Activated naive CD8-positive, alpha-beta T cell (primary cell): ENCODE measurements around the gene KHK.

Experiments used
- H3K27ac Mint-ChIP-seq: one replicate; pipeline ENCODE4 v1.8.0; 2021; ENCODE audit warnings: mixed read lengths
- H3K27me3 Mint-ChIP-seq: one replicate; pipeline ENCODE4 v1.8.0; 2021; ENCODE audit warnings: mixed read lengths
- H3K36me3 Mint-ChIP-seq: one replicate; pipeline ENCODE4 v1.8.0; 2021; ENCODE audit warnings: mixed read lengths
- H3K4me1 Mint-ChIP-seq: one replicate; pipeline ENCODE4 v1.8.0; 2021; ENCODE audit warnings: low read depth, mixed read lengths
- H3K4me3 Mint-ChIP-seq: one replicate; pipeline ENCODE4 v1.8.0; 2021; ENCODE audit warnings: mild to moderate bottlenecking, mixed read lengths
- H3K9me3 Mint-ChIP-seq: one replicate; pipeline ENCODE4 v1.8.0; 2021; ENCODE audit warnings: low read depth, mixed read lengths

Gene KHK

DNA sequence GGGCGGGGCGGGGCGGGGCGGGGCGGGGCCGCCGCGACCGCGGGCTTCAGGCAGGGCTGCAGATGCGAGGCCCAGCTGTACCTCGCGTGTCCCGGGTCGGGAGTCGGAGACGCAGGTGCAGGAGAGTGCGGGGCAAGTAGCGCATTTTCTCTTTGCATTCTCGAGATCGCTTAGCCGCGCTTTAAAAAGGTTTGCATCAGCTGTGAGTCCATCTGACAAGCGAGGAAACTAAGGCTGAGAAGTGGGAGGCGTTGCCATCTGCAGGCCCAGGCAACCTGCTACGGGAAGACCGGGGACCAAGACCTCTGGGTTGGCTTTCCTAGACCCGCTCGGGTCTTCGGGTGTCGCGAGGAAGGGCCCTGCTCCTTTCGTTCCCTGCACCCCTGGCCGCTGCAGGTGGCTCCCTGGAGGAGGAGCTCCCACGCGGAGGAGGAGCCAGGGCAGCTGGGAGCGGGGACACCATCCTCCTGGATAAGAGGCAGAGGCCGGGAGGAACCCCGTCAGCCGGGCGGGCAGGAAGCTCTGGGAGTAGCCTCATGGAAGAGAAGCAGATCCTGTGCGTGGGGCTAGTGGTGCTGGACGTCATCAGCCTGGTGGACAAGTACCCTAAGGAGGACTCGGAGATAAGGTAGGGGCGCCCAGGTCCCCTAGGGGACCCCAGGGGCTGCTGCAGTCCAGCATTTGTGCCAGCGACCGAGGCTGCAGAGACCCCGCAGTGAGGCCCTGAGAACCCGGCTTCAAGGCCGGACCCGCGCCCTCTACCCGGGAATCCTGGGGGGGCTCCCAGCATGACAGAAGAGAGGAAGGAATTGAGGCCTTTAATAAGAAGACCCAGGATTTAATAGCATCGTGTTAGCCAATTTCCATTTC is at the start of gene KHK:
Gene KHK (plus strand): TSS at position 49 of the 870 bp plus-strand sequence. CDS start 488 bp downstream, at position 537.
- Mint-ChIP-seq H3K4me3 (peak within 1 kb of the TSS; percentile 89), H3K9me3 (no peaks in the 10 kb centered on the region), H3K27ac (peak within 1 kb of the TSS; percentile 66), H3K27me3 (no peaks in the 10 kb centered on the region), H3K4me1 (peaks cover 24% of the 10 kb centered on the region), H3K36me3 (no peaks in the 10 kb centered on the region)

- H3K9me3 Mint-ChIP-seq = no peaks in the 10 kb centered on the region
- H3K27me3 Mint-ChIP-seq = no peaks in the 10 kb centered on the region
- H3K36me3 Mint-ChIP-seq = no peaks in the 10 kb centered on the region
- no peak overlapping the region for H3K4me3 Mint-ChIP-seq
- peaks cover 17% of the 10 kb centered on the region for H3K4me1 Mint-ChIP-seq
- H3K27ac Mint-ChIP-seq = no peak overlapping the region
Observed at GRCh38 chr2:27038012-27038411, 48.6 kb upstream of the KHK start.

GRCh38 chr2:27038631-27039339 is 47.8 kb upstream of the KHK start:
- H3K4me3 Mint-ChIP-seq = no peak overlapping the region
- H3K4me1 Mint-ChIP-seq = peaks cover 11% of the 10 kb centered on the region
- H3K27me3 Mint-ChIP-seq = no peaks in the 10 kb centered on the region
- no peaks in the 10 kb centered on the region for H3K9me3 Mint-ChIP-seq
- no peaks in the 10 kb centered on the region for H3K36me3 Mint-ChIP-seq
- no peak overlapping the region for H3K27ac Mint-ChIP-seq

DNA sequence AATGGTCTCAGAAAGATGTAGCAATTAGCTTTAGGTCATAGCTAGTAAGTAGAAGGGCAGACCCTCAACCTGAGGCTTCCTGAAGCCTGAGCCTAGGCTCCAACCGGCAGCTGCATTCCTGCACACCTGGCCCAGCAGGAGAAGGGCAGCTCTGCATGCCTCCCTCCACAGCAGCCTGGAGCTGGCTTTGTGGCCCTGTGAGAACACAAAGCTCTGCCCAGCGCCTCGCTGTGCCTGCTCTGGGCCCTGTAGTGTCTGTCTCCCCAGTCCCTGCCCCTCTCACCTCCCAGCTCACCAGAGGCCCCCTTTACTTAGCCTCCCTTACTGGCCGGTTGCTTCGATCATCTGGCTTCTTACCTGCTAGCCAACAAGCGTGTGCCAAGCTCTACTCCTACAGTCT is 47.1 kb upstream of the KHK start:
- no peak overlapping the region for H3K27ac Mint-ChIP-seq

DNA sequence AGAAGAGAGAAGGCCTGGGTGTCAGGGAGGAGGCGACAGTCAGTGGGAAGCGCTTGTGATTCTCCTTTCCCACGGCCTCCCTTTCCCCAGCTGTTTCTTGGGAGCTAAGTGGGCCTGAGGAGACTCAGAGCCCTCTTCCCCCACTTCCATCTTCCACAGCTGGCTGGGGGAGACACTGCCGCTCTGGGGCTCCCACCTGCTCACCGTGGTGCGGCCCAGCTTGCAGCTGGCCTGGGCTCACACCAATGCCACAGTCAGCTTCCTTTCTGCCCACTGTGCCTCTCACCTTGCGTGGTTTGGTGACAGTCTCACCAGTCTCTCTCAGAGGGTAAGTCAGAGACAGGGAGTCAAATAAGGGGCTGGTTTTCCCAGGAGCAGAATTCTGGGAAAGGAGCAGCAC is 46.7 kb upstream of the KHK start:
- Mint-ChIP-seq H3K4me1 (peaks cover 2% of the 10 kb centered on the region), H3K4me3 (no peak overlapping the region), H3K36me3 (no peaks in the 10 kb centered on the region), H3K9me3 (no peaks in the 10 kb centered on the region), H3K27ac (no peak overlapping the region), H3K27me3 (no peaks in the 10 kb centered on the region)

More for the DNA sequence above, 47.1 kb upstream of the KHK start:
- Mint-ChIP-seq H3K9me3 (no peaks in the 10 kb centered on the region), H3K4me3 (no peak overlapping the region), H3K4me1 (peaks cover 4% of the 10 kb centered on the region), H3K27me3 (no peaks in the 10 kb centered on the region), H3K36me3 (no peaks in the 10 kb centered on the region)

- Mint-ChIP-seq H3K4me1 (no peaks in the 10 kb centered on the region), H3K9me3 (no peaks in the 10 kb centered on the region), H3K27ac (no peak overlapping the region), H3K36me3 (no peaks in the 10 kb centered on the region), H3K4me3 (no peak overlapping the region), H3K27me3 (no peaks in the 10 kb centered on the region)
Observed at GRCh38 chr2:27040282-27040681, 46.3 kb upstream of the KHK start.

DNA sequence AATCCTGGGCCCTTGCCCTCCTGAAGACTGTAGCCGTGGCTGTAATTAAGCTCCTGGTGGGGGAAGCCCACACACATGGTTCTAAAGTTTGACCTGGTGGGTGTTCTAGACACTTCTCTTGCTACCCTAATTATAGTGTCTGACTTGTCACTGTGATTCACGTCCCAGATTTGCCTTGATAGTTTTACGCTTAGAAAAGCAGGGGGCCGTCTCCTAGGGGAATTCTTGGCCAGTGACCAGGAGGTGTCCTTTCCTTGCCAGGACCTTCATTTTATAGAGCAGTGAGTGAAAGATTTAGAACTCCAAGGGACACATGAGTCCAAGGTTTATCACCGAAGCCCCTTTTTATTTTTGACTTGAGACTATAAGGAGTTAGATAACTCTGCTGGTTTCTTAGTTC is 44.8 kb upstream of the KHK start:
- Mint-ChIP-seq H3K9me3 (no peaks in the 10 kb centered on the region), H3K4me1 (no peaks in the 10 kb centered on the region), H3K27ac (no peak overlapping the region), H3K27me3 (no peaks in the 10 kb centered on the region), H3K4me3 (no peak overlapping the region), H3K36me3 (no peaks in the 10 kb centered on the region)

GRCh38 chr2:27042159-27042661 is 44.4 kb upstream of the KHK start:
- Mint-ChIP-seq H3K36me3 (no peaks in the 10 kb centered on the region), H3K4me3 (no peak overlapping the region)

GRCh38 chr2:27042985-27043634 is 43.5 kb upstream of the KHK start:
- no peaks in the 10 kb centered on the region for H3K27me3 Mint-ChIP-seq
- H3K36me3 Mint-ChIP-seq = no peaks in the 10 kb centered on the region
- no peaks in the 10 kb centered on the region for H3K9me3 Mint-ChIP-seq
- no peaks in the 10 kb centered on the region for H3K4me1 Mint-ChIP-seq
- H3K4me3 Mint-ChIP-seq = no peak overlapping the region
- no peak overlapping the region for H3K27ac Mint-ChIP-seq

More at GRCh38 chr2:27042159-27042661, 44.4 kb upstream of the KHK start:
- Mint-ChIP-seq H3K27me3 (no peaks in the 10 kb centered on the region), H3K9me3 (no peaks in the 10 kb centered on the region), H3K27ac (peak overlapping the region; percentile 47), H3K4me1 (no peaks in the 10 kb centered on the region)

DNA sequence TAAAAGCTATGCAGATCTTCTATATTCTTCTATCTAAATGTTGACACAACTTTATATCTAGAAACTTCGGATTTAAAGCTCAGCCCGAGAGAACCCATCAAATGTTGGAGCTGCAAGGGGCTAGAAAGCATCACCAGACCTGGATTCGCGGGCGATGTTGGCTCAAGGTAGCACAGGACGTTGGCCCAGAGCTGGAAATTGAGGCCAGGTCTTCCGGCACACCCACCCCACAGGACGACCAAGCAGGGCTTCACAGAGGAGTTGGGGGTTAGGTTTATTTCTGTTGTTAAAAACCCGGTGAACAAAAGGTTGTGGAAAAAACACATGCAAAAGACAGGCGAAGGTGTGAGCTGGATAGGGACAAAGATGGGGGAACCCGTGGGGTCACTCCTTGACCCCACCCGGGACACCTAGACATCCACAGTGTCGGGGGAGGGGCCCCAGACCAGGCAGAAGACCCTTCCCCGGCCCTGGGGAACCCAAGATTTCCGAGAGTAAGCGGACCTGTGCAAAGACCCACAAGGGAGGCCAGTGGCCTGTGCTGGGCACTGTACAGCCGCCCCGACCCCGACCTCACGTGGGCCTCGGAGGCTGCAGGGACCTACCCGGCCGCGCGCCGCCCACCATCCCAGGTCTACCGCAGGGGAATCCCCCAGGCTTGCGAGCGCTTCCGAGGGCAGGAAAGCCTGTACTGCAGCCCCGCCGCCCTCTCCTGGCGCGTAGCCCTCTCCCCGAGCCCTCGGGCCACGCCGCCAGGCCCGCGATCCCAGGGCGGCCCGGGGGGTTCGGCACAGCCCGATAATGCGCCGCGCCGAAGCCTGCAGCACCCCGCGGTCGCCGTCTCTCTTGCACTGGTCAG is 36.9 kb upstream of the KHK start:
- peak overlapping the region; percentile 95 for H3K4me3 Mint-ChIP-seq
- no peaks in the 10 kb centered on the region for H3K27me3 Mint-ChIP-seq
- H3K9me3 Mint-ChIP-seq = no peaks in the 10 kb centered on the region
- H3K36me3 Mint-ChIP-seq = no peaks in the 10 kb centered on the region
- H3K27ac Mint-ChIP-seq = peak overlapping the region; percentile 99
- H3K4me1 Mint-ChIP-seq = peaks cover 16% of the 10 kb centered on the region

- Mint-ChIP-seq H3K9me3 (no peaks in the 10 kb centered on the region), H3K27me3 (no peaks in the 10 kb centered on the region), H3K4me3 (peak overlapping the region; percentile 95), H3K36me3 (no peaks in the 10 kb centered on the region), H3K4me1 (peaks cover 16% of the 10 kb centered on the region), H3K27ac (peak overlapping the region; percentile 99)
Observed at GRCh38 chr2:27050281-27050995, 36.1 kb upstream of the KHK start.

DNA sequence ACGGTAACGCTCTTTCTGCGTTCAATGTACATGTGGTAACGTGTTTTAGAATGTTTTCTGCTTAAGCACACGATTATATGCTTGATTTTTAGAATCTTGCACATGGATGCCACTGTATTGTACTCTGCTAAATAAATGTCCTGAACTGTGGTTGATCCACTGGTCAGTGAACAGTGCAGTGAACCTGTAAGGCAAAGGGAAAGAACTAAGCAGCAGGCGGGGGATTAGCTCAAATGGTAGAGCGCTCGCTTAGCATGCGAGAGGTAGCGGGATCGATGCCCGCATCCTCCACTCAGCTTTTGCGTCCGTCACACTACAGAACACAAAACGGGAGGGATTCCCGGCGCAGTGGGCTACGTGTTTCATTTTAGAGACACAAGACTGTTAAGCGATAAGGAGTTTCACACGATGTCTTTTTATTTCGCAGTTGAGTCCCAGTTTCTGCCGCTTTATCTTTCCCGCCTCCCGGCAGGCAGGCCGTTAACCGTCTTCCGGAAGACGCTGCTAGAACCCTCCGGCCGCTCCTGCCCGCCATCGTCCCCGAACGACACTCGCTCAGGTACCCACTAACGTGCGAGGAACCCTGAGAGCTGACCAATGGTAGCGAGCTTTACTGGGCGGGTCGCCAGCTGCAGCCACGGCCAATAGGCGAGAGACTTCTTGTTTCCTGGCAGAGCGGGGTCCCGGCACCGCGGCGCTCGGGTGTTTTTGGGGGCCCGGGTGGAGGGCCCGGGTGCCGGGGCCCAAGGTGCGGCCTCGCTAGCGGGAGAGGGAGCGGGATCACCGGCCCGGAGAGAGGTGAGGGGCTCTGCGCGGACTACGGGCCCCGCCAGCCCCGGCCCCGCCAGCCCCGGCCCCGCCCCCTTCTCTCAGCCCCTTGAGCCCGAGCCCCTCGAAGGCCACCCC is 35.3 kb upstream of the KHK start, which contains the start of gene AGBL5:
Gene AGBL5 (plus strand): TSS at position 673 of the 906 bp plus-strand sequence. CDS start 1,291 bp downstream, outside the sequence.
- Mint-ChIP-seq H3K27ac (peak within 1 kb of the TSS; percentile 99), H3K36me3 (no peaks in the 10 kb centered on the region), H3K4me1 (peaks cover 16% of the 10 kb centered on the region), H3K27me3 (no peaks in the 10 kb centered on the region), H3K4me3 (peak within 1 kb of the TSS; percentile 95), H3K9me3 (no peaks in the 10 kb centered on the region)
